ENCODE results near the gene MFSD6L. TPM values are rescaled to one million over a fixed set of nuclear protein-coding genes. Genes with fewer than 3 reads are reported as not detected.
"Not testable (repeated sequence)": the region's sequence is repeated elsewhere in the genome, so short reads cannot be mapped to it uniquely, and the experiment has no call there.

MFSD6L gene
- total and polyA plus RNA-seq, 2 experiments from 2014 or later = not detected

DNA sequence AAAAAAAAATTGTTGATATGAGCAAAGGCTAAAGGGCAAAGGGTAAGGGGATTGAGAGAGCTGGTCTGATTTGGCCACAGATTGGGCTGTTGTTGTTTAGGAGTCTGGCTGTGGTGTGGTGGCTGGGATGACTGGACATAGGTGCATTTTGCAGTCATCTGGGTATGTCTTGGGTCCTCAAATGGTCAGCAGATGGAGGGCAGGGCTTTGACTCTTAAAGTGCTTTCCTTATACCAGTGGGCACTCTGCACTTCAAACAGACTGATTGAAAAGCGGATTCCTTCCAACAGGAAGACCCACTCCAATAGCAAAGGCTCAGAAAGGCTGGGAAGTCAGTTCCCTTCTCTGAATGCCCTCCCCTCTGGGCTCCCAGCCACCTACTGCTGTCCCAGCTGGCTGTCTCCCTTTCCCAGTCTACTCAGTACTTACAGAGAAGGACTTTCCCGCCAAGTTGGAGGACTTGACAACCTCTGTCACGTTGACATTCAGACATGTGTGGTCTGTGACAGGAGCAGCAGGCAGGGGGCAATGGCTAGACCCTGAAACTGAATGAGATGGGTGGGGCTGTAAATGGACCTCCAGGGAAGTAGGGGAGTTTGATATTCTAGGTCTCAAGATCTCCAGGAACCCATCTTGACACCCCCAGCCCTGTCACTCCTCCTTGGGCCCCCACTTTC lies 19.6 kb upstream of the MFSD6L start:
- Histone ChIP-seq H3K9me3 (ENCODE audit: low read depth) (no peaks in the 10 kb centered on the region), H3K27me3 (peaks cover 8% of the 10 kb centered on the region), H3K36me3 (no peaks in the 10 kb centered on the region), H3K4me3 (no peak overlapping the region), H3K4me1 (ENCODE audit: low read depth) (no peaks in the 10 kb centered on the region), H3K27ac (no peak overlapping the region)
- no peak for DNase-seq (ENCODE audit: low read depth in 1 of 2, low spot score in 1 of 2)
- TF ChIP-seq, protein P1, sequence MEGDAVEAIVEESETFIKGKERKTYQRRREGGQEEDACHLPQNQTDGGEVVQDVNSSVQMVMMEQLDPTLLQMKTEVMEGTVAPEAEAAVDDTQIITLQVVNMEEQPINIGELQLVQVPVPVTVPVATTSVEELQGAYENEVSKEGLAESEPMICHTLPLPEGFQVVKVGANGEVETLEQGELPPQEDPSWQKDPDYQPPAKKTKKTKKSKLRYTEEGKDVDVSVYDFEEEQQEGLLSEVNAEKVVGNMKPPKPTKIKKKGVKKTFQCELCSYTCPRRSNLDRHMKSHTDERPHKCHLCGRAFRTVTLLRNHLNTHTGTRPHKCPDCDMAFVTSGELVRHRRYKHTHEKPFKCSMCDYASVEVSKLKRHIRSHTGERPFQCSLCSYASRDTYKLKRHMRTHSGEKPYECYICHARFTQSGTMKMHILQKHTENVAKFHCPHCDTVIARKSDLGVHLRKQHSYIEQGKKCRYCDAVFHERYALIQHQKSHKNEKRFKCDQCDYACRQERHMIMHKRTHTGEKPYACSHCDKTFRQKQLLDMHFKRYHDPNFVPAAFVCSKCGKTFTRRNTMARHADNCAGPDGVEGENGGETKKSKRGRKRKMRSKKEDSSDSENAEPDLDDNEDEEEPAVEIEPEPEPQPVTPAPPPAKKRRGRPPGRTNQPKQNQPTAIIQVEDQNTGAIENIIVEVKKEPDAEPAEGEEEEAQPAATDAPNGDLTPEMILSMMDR (IDR thresholded peaks at IDR 0.05; ENCODE audit: low read depth, low read length) = no peak

DNA sequence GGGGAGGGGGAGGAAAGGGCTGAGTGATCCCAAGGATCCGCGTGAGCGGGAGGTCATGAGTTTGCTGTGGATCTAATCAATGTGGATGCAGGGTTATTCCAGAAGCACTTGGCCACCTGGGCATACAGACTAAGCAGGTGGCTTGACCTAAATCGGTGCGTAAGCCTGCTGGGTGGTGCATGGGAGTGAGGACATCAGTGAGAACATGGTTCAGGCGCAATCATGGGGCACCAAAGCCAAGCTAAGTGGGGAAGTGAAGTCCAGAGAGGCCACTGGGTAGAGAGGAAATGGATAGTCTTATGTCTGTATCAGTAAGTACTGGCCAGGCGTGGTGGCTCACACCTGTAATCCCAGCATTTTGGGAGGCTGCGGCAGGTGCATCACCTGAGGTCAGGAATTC lies 18.9 kb upstream of the MFSD6L start:
- H3K27ac ChIP-seq = no peak overlapping the region
- no peak overlapping the region for H3K4me3 ChIP-seq
- H3K36me3 ChIP-seq = no peaks in the 10 kb centered on the region
- no peaks in the 10 kb centered on the region for H3K4me1 ChIP-seq (ENCODE audit: low read depth)
- DNase-seq (ENCODE audit: low read depth in 1 of 2, low spot score in 1 of 2) = no peak
- no peaks in the 10 kb centered on the region for H3K9me3 ChIP-seq (ENCODE audit: low read depth)
- H3K27me3 ChIP-seq = peaks cover 8% of the 10 kb centered on the region
- TF ChIP-seq, protein P1 (IDR thresholded peaks at IDR 0.05; ENCODE audit: low read depth, low read length) = no peak

DNA sequence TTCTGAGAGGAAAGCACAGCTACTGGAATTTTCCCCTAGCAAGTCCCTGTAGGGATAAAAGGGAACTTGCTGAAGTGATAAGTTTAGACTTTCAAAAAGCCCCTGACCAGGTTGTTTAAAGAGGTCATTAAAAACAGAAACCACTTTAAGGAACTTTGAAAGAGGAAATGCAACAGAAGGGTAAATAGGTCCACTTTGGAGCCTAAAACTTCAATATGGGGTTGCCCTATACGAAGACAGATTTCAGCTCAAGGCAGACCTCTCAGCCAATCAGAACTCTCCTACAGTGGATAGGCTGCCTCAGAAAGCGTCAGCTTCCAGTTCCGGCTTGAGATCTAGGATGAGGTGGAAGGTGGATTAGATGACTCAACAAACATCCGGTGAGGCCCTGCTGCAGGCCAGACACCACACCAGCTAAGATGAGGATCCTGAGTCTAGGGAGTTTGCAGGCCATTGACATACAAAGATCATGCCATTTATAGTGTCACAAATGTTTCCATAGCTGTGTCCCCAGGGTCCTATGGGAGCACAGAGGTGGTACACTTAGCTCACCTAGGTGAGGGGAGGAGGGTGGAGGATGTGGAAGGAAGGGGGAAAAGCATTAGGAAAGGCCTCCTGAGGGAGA lies 7.9 kb upstream of the MFSD6L start:
- H3K36me3 ChIP-seq = no peaks in the 10 kb centered on the region
- H3K4me3 ChIP-seq = no peak overlapping the region

DNA sequence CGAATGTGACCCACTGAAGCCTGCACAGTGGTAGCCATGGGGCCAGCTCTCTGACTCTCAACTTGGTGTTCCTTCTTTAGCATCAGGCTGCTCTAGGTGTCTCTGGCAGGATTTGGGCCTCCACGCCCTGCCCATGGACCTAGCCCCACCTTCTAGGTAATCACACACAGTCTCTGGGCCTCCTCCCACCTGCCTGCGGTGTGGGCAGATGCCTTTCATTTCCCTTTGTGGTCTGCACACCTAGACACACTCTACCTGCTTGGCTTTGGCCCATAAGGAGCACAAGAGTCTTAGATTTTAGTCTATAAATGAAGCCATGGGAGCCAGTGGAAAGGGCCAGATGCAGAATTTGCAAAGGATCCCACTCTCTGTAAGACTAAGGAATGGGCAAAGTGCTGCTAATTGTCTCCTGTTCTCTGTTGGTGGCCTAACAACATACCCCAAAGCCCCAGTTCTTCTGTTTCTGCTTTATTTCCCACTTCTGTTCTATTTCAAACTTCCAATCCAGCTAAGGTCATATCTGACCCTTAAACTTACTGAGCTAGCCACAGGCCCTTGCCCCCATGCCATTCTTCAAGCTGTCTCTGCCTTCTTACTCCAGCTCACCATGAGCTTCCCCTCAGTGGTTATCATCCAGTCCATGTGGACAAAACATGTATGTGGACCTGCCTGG lies 7.2 kb upstream of the MFSD6L start:
- DNase-seq (ENCODE audit: low read depth in 1 of 2, low spot score in 1 of 2) = no peak

More for the DNA sequence above, 7.9 kb upstream of the MFSD6L start:
- H3K27me3 ChIP-seq = no peaks in the 10 kb centered on the region
- H3K4me1 ChIP-seq (ENCODE audit: low read depth) = no peaks in the 10 kb centered on the region
- no peaks in the 10 kb centered on the region for H3K9me3 ChIP-seq (ENCODE audit: low read depth)
- TF ChIP-seq, protein P1 (IDR thresholded peaks at IDR 0.05; ENCODE audit: low read depth, low read length) = no peak
- H3K27ac ChIP-seq = no peak overlapping the region
- no peak for DNase-seq (ENCODE audit: low read depth in 1 of 2, low spot score in 1 of 2)

DNA sequence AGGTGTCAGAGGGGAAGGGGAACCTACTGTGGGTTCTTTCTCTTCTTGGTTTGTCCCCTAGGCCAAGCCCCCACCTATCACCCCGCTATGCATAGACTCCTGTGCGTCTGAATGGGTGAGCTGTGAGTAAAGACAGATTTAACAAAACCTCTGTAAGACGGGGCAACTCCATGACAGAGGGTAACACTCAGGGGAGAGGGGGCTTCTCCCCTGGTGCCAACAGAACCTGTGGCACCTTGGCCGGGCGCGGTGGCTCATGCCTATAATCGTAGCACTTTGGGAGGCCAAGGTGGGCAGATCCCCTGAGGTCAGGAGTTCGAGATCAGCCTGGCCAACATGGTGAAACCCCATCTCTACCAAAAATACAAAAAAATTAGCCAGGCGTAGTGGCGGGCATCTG lies 6.2 kb upstream of the MFSD6L start:
- DNase-seq (ENCODE audit: low read depth in 1 of 2, low spot score in 1 of 2); H3K9me3 ChIP-seq (ENCODE audit: low read depth); H3K27ac ChIP-seq; H3K4me3 ChIP-seq; H3K4me1 ChIP-seq (ENCODE audit: low read depth); H3K36me3 ChIP-seq; H3K27me3 ChIP-seq: not testable (repeated sequence)

More for the DNA sequence above, 7.2 kb upstream of the MFSD6L start:
- no peaks in the 10 kb centered on the region for H3K36me3 ChIP-seq
- no peak overlapping the region for H3K27ac ChIP-seq
- no peaks in the 10 kb centered on the region for H3K9me3 ChIP-seq (ENCODE audit: low read depth)
- H3K4me3 ChIP-seq = no peak overlapping the region
- TF ChIP-seq, protein P1 (IDR thresholded peaks at IDR 0.05; ENCODE audit: low read depth, low read length) = no peak
- H3K27me3 ChIP-seq = no peaks in the 10 kb centered on the region
- H3K4me1 ChIP-seq (ENCODE audit: low read depth) = no peaks in the 10 kb centered on the region

Measured in cardiac muscle cell (in vitro differentiated cells and primary cell).